Measurements from ENCODE around the gene NFIC. TPM values are rescaled to one million over a fixed set of nuclear protein-coding genes. Genes with fewer than 3 reads are reported as not detected.

Gene NFIC
- total and polyA plus RNA-seq, 4 donors, result 17.2 to 56.2 (median 40.4) TPM

DNA sequence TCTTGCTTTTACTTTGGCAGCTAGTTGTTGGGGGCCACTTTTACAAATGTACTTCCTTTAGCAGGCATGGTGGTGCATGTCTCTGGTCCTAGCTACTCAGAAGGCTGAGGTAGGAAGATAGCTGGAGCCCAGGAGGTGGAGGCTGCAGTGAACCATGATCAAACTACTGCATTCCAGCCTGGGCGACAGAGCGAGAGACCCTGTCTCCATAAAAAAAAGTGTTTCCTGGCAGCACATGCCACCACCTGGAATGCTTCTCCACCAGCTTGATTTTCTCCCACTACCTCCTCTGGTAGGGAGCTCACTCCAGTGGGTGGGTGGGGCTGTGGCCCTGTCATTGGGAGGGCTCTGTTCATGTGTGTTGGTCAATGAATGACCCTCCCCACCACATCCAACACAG lies 152.3 kb downstream of the NFIC start:
- H3K27ac ChIP-seq (ENCODE audit: low read depth, low read length), result no peak overlapping the region
- H3K4me1 ChIP-seq (ENCODE audit: control insufficient read depth, insufficient read depth, low read length), result peaks cover 22% of the 10 kb centered on the region
- no peaks in the 10 kb centered on the region for H3K9me3 ChIP-seq (ENCODE audit: control insufficient read depth, insufficient read depth, low read length)
- H3K27me3 ChIP-seq (ENCODE audit: control insufficient read depth, insufficient read depth, low read length), result no peaks in the 10 kb centered on the region
- H3K36me3 ChIP-seq (ENCODE audit: control insufficient read depth, insufficient read depth, low read length), result peaks cover 77% of the 10 kb centered on the region
- no peak for DNase-seq (ENCODE audit: low read depth in 4 of 6, low spot score in 6 of 6)
- no peak overlapping the region for H3K4me3 ChIP-seq (ENCODE audit: low read depth, low read length)
- 100% methylated on average over 1 of the region's 2 CpGs for WGBS (ENCODE audit: insufficient coverage)

Small RNAs within 50 kb of the gene (small RNA-seq; reads per million reads assigned to genes)
- not detected for gene AC005514.1 (ENCODE audit: low replicate concordance)

Other genes with a start within 250 kb of the NFIC start
- 1 to 10 TPM; 3.5 to 3.6 TPM for gene GNA15, start 230.6 kb upstream of the NFIC start, total RNA-seq
- gene GNA15, start 230.6 kb upstream of the NFIC start, polyA plus RNA-seq (ENCODE audit: insufficient read length in 2 of 2), result 1 to 10 TPM; 2.1 to 2.8 TPM
- gene S1PR4, start 187.8 kb upstream of the NFIC start, total RNA-seq, result 1 to 10 TPM in 1 of 2 donors, under 1 TPM in 1; 0.88 to 2.6 TPM
- gene S1PR4, start 187.8 kb upstream of the NFIC start, polyA plus RNA-seq (ENCODE audit: insufficient read length in 2 of 2), result 1 to 10 TPM in 1 of 2 donors, under 1 TPM in 1; 0.32 to 1.7 TPM
- 10 to 100 TPM; 12.1 to 22.0 TPM for gene NCLN, start 180.7 kb upstream of the NFIC start, total RNA-seq
- 10 to 100 TPM; 40.5 to 55.4 TPM for gene NCLN, start 180.7 kb upstream of the NFIC start, polyA plus RNA-seq (ENCODE audit: insufficient read length in 2 of 2)
- gene CELF5, start 141.9 kb upstream of the NFIC start, total RNA-seq, result 10 to 100 TPM; 12.7 to 18.9 TPM
- gene CELF5, start 141.9 kb upstream of the NFIC start, polyA plus RNA-seq (ENCODE audit: insufficient read length in 2 of 2), result 10 to 100 TPM; 81.8 to 85.8 TPM
- under 1 TPM in 1 of 2 donors, not detected in 1; 0.94 TPM for gene SMIM24, start 113.9 kb downstream of the NFIC start, total RNA-seq
- 1 to 10 TPM; 2.8 to 3.6 TPM for gene SMIM24, start 113.9 kb downstream of the NFIC start, polyA plus RNA-seq (ENCODE audit: insufficient read length in 2 of 2)
- gene SMIM44, start 116.9 kb downstream of the NFIC start, total RNA-seq, result not detected
- gene SMIM44, start 116.9 kb downstream of the NFIC start, polyA plus RNA-seq (ENCODE audit: insufficient read length in 2 of 2), result not detected
- 1 to 10 TPM; 7.1 to 9.0 TPM for gene DOHH, start 134.1 kb downstream of the NFIC start, total RNA-seq
- gene DOHH, start 134.1 kb downstream of the NFIC start, polyA plus RNA-seq (ENCODE audit: insufficient read length in 2 of 2), result 10 to 100 TPM; 20.3 to 23.0 TPM
- 10 to 100 TPM; 35.4 to 38.9 TPM for gene FZR1, start 139.7 kb downstream of the NFIC start, total RNA-seq
- gene FZR1, start 139.7 kb downstream of the NFIC start, polyA plus RNA-seq (ENCODE audit: insufficient read length in 2 of 2), result 100 to 1,000 TPM in 1 of 2 donors, 10 to 100 TPM in 1; 89.4 to 111 TPM
- 1 to 10 TPM in 1 of 2 donors, not detected in 1; 2.1 TPM for gene TEKTIP1, start 172.6 kb downstream of the NFIC start, total RNA-seq
- gene TEKTIP1, start 172.6 kb downstream of the NFIC start, polyA plus RNA-seq (ENCODE audit: insufficient read length in 2 of 2), result 10 to 100 TPM in 1 of 2 donors, 1 to 10 TPM in 1; 9.6 to 13.0 TPM
- 10 to 100 TPM; 42.5 to 44.6 TPM for gene MFSD12, start 191.0 kb downstream of the NFIC start, total RNA-seq
- gene MFSD12, start 191.0 kb downstream of the NFIC start, polyA plus RNA-seq (ENCODE audit: insufficient read length in 2 of 2), result 100 to 1,000 TPM in 1 of 2 donors, 10 to 100 TPM in 1; 86.5 to 107 TPM
- gene HMG20B, start 206.4 kb downstream of the NFIC start, total RNA-seq, result 10 to 100 TPM; 25.7 to 87.6 TPM
- 10 to 100 TPM; 63.7 to 72.5 TPM for gene HMG20B, start 206.4 kb downstream of the NFIC start, polyA plus RNA-seq (ENCODE audit: insufficient read length in 2 of 2)
- gene GIPC3, start 218.9 kb downstream of the NFIC start, total RNA-seq, result under 1 TPM; 0.20 to 0.55 TPM
- gene GIPC3, start 218.9 kb downstream of the NFIC start, polyA plus RNA-seq (ENCODE audit: insufficient read length in 2 of 2), result 1 to 10 TPM; 1.5 to 1.9 TPM
- under 1 TPM; 0.79 to 0.94 TPM for gene TBXA2R, start 240.3 kb downstream of the NFIC start, total RNA-seq
- 1 to 10 TPM; 3.5 to 3.9 TPM for gene TBXA2R, start 240.3 kb downstream of the NFIC start, polyA plus RNA-seq (ENCODE audit: insufficient read length in 2 of 2)

All from spinal cord (tissue), 10 donors.